Measurements from ENCODE around the gene MUL1. TPM values are rescaled to one million over a fixed set of nuclear protein-coding genes. Genes with fewer than 3 reads are reported as not detected.

MUL1 gene
- total RNA-seq, 1 donor = 23.7 TPM

GRCh38 chr1:20470194-20470593 is 37.8 kb downstream of the MUL1 start:
- no peak for TF ChIP-seq CTCF (IDR thresholded peaks at IDR 0.05; ENCODE audit: insufficient read depth, low read length)
- no peak for DNase-seq (ENCODE audit: low read depth)
- H3K4me3 ChIP-seq (ENCODE audit: low read depth, low read length) = no peak overlapping the region

GRCh38 chr1:20469406-20470076 is 38.4 kb downstream of the MUL1 start:
- H3K4me3 ChIP-seq (ENCODE audit: low read depth, low read length) = no peak overlapping the region
- TF ChIP-seq CTCF (IDR thresholded peaks at IDR 0.05; ENCODE audit: insufficient read depth, low read length) = no peak
- DNase-seq (ENCODE audit: low read depth) = no peak

DNA sequence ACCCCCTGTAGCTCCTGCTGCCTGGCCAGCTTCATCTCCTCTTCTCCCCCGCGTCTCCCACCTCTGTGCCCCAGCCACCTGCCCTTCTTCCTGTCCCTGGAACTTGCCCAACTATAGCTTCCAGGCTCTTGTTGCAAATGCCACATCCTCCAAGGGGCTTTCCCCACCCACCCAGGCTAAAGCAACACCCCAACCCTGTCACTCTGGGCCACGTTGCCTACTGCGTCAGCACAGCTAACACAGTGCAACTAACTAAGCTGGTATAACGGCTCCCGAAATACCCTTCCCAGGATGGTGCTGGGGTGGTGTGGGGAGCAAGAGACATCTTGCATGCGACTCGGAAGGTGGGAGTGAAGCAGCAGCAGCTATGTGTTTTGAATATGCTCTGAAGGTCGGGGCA is 41.7 kb downstream of the MUL1 start:
- H3K4me3 ChIP-seq (ENCODE audit: low read depth, low read length) = no peak overlapping the region
- DNase-seq (ENCODE audit: low read depth) = no peak
- TF ChIP-seq CTCF (IDR thresholded peaks at IDR 0.05; ENCODE audit: insufficient read depth, low read length) = no peak

DNA sequence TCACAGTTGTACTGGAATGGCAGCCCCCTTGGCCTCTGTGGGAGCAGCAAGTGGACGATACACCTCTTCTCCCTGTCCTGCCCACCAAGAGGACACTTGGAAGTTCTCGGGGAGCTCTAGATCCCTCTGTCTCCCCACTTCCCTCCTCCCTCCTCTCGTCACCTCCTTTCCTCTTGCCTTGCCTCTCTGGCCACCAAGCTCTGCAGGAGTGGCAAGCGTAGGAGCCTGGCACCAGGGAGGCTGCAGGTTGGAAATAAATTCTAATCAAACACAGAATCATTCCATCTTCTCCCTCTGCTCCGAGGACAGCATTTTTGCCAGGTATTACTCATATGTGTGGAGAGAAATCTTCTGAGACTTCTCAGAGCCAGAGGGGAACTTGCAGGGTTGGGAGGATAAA is 42.8 kb downstream of the MUL1 start:
- no peak for DNase-seq (ENCODE audit: low read depth)

GRCh38 chr1:20463502-20463901 is 44.4 kb downstream of the MUL1 start:
- DNase-seq (ENCODE audit: low read depth) = no peak
- no peak for TF ChIP-seq CTCF (IDR thresholded peaks at IDR 0.05; ENCODE audit: insufficient read depth, low read length)
- H3K4me3 ChIP-seq (ENCODE audit: low read depth, low read length) = no peak overlapping the region

More for the DNA sequence above, 42.8 kb downstream of the MUL1 start:
- no peak overlapping the region for H3K4me3 ChIP-seq (ENCODE audit: low read depth, low read length)
- no peak for TF ChIP-seq CTCF (IDR thresholded peaks at IDR 0.05; ENCODE audit: insufficient read depth, low read length)

- no peak overlapping the region for H3K4me3 ChIP-seq (ENCODE audit: low read depth, low read length)
- DNase-seq (ENCODE audit: low read depth) = no peak
- no peak for TF ChIP-seq CTCF (IDR thresholded peaks at IDR 0.05; ENCODE audit: insufficient read depth, low read length)
These were observed 45.6 kb downstream of the MUL1 start for GRCh38 chr1:20462397-20462796.

- no peak for TF ChIP-seq CTCF (IDR thresholded peaks at IDR 0.05; ENCODE audit: insufficient read depth, low read length)
- no peak overlapping the region for H3K4me3 ChIP-seq (ENCODE audit: low read depth, low read length)
- DNase-seq (ENCODE audit: low read depth) = no peak
These were observed 49.2 kb downstream of the MUL1 start for GRCh38 chr1:20458717-20459116.
